HUES64 (cell line): ENCODE measurements around the gene OAS1.

ENCODE experiments used
- H3K27ac ChIP-seq: 2 replicates; pipeline ENCODE4 v1.7.0; 2013; ENCODE audit warnings: low read depth, low read length, inconsistent platforms
- H3K27me3 ChIP-seq: 2 replicates; pipeline ENCODE4 v1.6.1; 2013; ENCODE audit warnings: mild to moderate bottlenecking, low read length; ENCODE audit not compliant: insufficient read depth
- H3K36me3 ChIP-seq: 2 replicates; pipeline ENCODE4 v1.6.1; 2013; ENCODE audit warnings: mild to moderate bottlenecking, low read length; ENCODE audit not compliant: insufficient read depth
- H3K4me1 ChIP-seq: 2 replicates; pipeline ENCODE4 v1.6.1; 2013; ENCODE audit warnings: mild to moderate bottlenecking, low read length, moderate library complexity; ENCODE audit not compliant: insufficient read depth
- H3K4me3 ChIP-seq: 2 replicates; pipeline ENCODE4 v1.5.1; 2013; ENCODE audit warnings: mild to moderate bottlenecking, low read length, moderate library complexity
- H3K9ac ChIP-seq: 2 replicates; pipeline ENCODE4 v1.6.1; 2013; ENCODE audit warnings: mild to moderate bottlenecking, low read depth, low read length
- H3K9me3 ChIP-seq: 2 replicates; pipeline ENCODE4 v1.6.1; 2013; ENCODE audit warnings: low read depth, low read length; ENCODE audit not compliant: insufficient read depth
- whole genome bisulfite sequencing: fragments of 150-250, 120-280 bp; methylation state at CpG from one replicate; pipeline ENCODE4 v1.1.7; 2013; ENCODE audit warnings: missing lambda C conversion rate; 5-methylcytosine and 5-hydroxymethylcytosine counted together

OAS1 gene

GRCh38 chr12:112877006-112877405, 29.8 kb upstream of the OAS1 start:
- Histone ChIP-seq H3K4me3 (no peak overlapping the region), H3K36me3 (no peaks in the 10 kb centered on the region), H3K4me1 (no peaks in the 10 kb centered on the region), H3K27ac (no peak overlapping the region), H3K27me3 (no peaks in the 10 kb centered on the region), H3K9me3 (no peaks in the 10 kb centered on the region), H3K9ac (no peak overlapping the region)
- 88% methylated on average over 3 of the region's 4 CpGs for WGBS

DNA sequence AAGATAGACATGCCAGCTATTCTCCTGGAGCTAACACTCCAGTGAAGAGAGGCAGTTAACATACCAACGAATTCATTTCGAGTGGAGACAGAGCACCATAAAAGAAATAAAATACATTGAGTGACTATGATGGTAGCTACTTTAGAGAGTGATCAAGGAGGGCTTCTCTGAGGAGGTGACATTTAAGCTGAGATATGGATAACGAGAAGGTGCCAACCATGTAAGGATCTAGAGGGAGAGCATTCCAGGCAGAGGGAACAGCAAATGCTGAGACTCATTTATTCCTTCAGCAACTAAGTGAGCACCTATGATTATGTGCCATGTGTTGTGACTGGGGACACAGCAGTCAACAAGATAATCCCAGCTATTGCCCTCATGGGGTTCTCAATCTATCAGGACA, 28.3 kb upstream of the OAS1 start:
- WGBS, result 98% methylated on average over 3 of the region's 3 CpGs
- no peaks in the 10 kb centered on the region for H3K4me1 ChIP-seq
- no peak overlapping the region for H3K27ac ChIP-seq

DNA sequence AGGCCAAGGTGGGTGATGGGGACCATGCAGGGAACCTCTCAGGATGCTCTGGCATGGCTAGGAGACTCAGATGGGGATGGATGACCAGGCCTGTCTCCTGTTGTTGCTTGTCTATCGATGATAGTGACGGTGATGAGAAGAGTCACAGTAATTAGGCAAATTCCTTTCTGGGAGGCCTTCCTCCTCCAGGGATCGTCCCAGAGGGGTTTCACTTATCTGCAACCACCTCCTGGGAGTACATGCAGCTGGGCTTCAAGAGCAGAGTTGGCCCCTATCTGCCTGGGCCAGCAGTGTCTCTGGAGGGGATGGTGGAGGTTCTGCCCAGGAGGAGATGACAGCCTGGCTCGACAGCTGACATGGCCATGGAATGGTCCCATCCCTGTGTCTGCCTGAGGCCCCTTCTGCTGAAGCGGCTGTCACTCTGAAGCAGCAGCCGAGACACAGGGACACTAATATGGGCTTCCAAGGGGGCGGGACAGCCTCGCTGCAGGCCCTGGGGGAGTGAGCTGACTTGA, 27.5 kb upstream of the OAS1 start:
- no peaks in the 10 kb centered on the region for H3K36me3 ChIP-seq
- no peak overlapping the region for H3K27ac ChIP-seq
- no peak overlapping the region for H3K9ac ChIP-seq
- WGBS, result 80% methylated on average over 8 of the region's 8 CpGs
- no peaks in the 10 kb centered on the region for H3K4me1 ChIP-seq
- no peaks in the 10 kb centered on the region for H3K9me3 ChIP-seq
- no peaks in the 10 kb centered on the region for H3K27me3 ChIP-seq
- no peak overlapping the region for H3K4me3 ChIP-seq

More for the DNA sequence above, 28.3 kb upstream of the OAS1 start:
- H3K9me3 ChIP-seq, result no peaks in the 10 kb centered on the region
- no peak overlapping the region for H3K4me3 ChIP-seq
- H3K27me3 ChIP-seq, result no peaks in the 10 kb centered on the region
- H3K9ac ChIP-seq, result no peak overlapping the region
- H3K36me3 ChIP-seq, result no peaks in the 10 kb centered on the region

- H3K27ac ChIP-seq, result no peak overlapping the region
- no peaks in the 10 kb centered on the region for H3K4me1 ChIP-seq
- H3K27me3 ChIP-seq, result no peaks in the 10 kb centered on the region
- H3K9me3 ChIP-seq, result peaks cover 14% of the 10 kb centered on the region
- no peak overlapping the region for H3K4me3 ChIP-seq
- H3K9ac ChIP-seq, result no peak overlapping the region
- WGBS, result 79% methylated on average over 6 of the region's 6 CpGs
- H3K36me3 ChIP-seq, result no peaks in the 10 kb centered on the region
Measured at GRCh38 chr12:112881602-112882001, 25.2 kb upstream of the OAS1 start.

GRCh38 chr12:112885236-112885635, 21.5 kb upstream of the OAS1 start:
- no peaks in the 10 kb centered on the region for H3K36me3 ChIP-seq
- H3K4me1 ChIP-seq, result no peaks in the 10 kb centered on the region
- no peaks in the 10 kb centered on the region for H3K27me3 ChIP-seq
- WGBS, result 88% methylated on average over 1 of the region's 2 CpGs
- no peak overlapping the region for H3K27ac ChIP-seq
- H3K9ac ChIP-seq, result no peak overlapping the region
- peaks cover 14% of the 10 kb centered on the region for H3K9me3 ChIP-seq
- no peak overlapping the region for H3K4me3 ChIP-seq

DNA sequence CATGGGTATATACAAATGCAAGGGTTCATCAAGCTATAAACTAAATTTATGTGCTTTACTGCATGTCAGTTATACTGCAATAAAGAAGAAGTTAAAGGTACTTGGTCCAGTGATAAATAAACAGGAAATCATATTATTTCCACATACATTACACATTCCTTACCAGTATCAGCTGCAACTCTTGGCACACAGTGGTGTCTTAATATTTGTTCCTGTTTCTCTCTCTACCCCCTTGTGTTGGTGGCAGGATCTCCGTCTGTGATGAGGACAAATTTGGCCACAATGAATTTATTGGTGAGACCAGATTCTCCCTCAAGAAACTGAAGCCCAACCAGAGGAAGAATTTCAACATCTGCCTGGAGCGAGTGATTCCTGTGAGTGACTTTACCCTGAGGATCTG, 19.2 kb upstream of the OAS1 start:
- Histone ChIP-seq H3K36me3 (no peaks in the 10 kb centered on the region), H3K4me1 (0 out of 2 replicates have a peak, but pooled peaks cover under 1% of the 10 kb centered on the region), H3K27me3 (no peaks in the 10 kb centered on the region), H3K4me3 (no peak overlapping the region), H3K27ac (no peak overlapping the region), H3K9ac (no peak overlapping the region), H3K9me3 (peaks cover 14% of the 10 kb centered on the region)
- WGBS, result 88% methylated on average over 2 of the region's 2 CpGs

DNA sequence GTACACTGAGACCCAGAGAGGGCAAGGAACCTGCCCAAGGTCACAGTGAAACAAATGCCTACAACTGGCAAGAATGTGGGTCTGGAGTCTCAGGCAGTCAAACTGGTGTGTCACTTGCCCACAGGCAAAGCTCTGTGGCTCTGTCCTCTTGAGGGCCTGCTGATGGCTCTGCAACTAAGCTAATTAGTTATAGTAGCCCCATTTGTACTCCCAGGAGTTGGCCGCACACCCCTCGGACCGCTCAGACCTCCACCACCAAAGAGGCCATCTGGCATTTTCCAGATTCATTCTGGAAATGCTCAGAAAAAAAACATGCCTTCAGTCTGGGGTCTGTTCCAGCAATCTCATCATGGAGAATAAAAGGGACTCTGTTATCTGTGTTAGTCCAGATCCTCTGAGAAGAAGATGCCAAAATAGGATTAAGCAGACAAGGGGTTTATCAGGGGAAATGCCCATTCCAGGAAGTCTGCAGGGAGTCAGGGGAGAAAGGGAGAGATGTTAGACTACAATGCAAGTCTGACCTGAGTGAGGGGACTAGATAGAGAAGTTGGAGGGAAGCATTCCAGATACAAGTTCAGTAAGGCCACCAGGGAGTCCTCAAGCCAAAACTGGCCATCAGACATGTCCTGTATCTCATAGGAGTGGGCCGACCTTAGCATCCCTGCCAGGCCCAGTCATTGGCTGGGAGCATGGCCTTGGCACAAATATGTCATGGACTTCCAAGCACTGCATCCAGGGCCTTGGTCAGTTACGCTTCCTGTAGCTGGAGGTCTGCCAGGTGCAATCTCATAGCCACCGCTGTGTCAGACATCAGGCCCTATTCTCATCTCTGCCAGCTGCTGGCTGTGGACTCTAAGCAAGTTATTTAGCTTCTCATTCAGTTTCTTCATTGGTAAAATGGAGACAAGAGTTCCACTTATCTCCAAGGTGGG, 15.4 kb upstream of the OAS1 start:
- Histone ChIP-seq H3K9ac (no peak overlapping the region), H3K27me3 (no peaks in the 10 kb centered on the region), H3K4me1 (0 out of 2 replicates have a peak, but pooled peaks cover 3% of the 10 kb centered on the region), H3K36me3 (no peaks in the 10 kb centered on the region), H3K4me3 (no peak overlapping the region), H3K27ac (no peak overlapping the region), H3K9me3 (peaks cover 1% of the 10 kb centered on the region; the same call in 1 of the 2 replicates)
- WGBS, result 92% methylated on average over 6 of the region's 6 CpGs

DNA sequence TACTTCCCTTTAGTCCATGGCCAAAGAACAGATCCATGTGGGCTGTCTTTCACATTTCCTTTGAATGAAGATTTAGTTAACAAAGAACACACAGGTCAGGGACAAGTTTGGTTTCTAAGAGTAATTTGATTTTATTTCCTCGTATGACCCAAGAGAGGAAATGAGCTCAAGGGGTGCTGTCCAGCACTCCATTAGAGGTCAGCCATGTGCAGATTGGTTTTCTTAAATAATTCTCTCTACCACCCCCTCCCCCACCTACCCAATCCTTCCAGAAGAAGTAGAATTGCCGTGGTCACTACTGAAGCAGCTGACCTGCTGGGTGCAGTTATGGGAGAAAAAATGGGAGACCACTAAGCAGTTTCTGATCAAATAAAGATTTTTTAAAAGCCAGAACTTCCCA, 13.9 kb upstream of the OAS1 start:
- Histone ChIP-seq H3K9me3 (no peaks in the 10 kb centered on the region), H3K27me3 (no peaks in the 10 kb centered on the region), H3K36me3 (no peaks in the 10 kb centered on the region), H3K4me1 (0 out of 2 replicates have a peak, but pooled peaks cover 3% of the 10 kb centered on the region), H3K27ac (no peak overlapping the region), H3K9ac (no peak overlapping the region), H3K4me3 (no peak overlapping the region)
- 89% methylated on average over 2 of the region's 2 CpGs for WGBS

DNA sequence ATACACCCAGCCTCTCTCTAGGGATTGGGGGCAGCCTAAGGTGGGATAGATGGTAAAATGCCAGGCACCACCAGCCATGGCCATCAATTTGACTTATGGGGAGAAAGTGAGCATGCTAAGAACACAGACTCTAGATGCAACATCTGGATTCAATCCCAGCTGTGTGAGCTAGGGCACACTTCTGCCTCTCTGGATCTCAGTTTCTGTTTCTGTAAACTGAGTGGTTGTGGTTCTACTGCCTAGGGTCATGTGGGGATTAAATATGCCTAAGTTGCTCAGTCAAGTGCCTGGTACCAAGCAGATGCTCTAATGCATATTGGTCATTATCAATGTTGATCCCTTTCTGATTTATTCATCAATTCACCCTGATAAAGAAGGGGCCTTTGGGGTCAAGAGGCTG, 12.6 kb upstream of the OAS1 start:
- Histone ChIP-seq H3K4me3 (no peak overlapping the region), H3K27ac (no peak overlapping the region)

GRCh38 chr12:112898380-112898779, 8.4 kb upstream of the OAS1 start:
- Histone ChIP-seq H3K27me3 (no peaks in the 10 kb centered on the region), H3K9me3 (no peaks in the 10 kb centered on the region), H3K36me3 (no peaks in the 10 kb centered on the region), H3K4me1 (no peaks in the 10 kb centered on the region), H3K27ac (no peak overlapping the region), H3K9ac (no peak overlapping the region), H3K4me3 (no peak overlapping the region)
- WGBS, result 90% methylated on average over 6 of the region's 6 CpGs

More for the DNA sequence above, 12.6 kb upstream of the OAS1 start:
- H3K36me3 ChIP-seq, result no peaks in the 10 kb centered on the region
- H3K27me3 ChIP-seq, result no peaks in the 10 kb centered on the region
- no peak overlapping the region for H3K9ac ChIP-seq
- H3K4me1 ChIP-seq, result 0 out of 2 replicates have a peak, but pooled peaks cover 3% of the 10 kb centered on the region
- no peaks in the 10 kb centered on the region for H3K9me3 ChIP-seq

DNA sequence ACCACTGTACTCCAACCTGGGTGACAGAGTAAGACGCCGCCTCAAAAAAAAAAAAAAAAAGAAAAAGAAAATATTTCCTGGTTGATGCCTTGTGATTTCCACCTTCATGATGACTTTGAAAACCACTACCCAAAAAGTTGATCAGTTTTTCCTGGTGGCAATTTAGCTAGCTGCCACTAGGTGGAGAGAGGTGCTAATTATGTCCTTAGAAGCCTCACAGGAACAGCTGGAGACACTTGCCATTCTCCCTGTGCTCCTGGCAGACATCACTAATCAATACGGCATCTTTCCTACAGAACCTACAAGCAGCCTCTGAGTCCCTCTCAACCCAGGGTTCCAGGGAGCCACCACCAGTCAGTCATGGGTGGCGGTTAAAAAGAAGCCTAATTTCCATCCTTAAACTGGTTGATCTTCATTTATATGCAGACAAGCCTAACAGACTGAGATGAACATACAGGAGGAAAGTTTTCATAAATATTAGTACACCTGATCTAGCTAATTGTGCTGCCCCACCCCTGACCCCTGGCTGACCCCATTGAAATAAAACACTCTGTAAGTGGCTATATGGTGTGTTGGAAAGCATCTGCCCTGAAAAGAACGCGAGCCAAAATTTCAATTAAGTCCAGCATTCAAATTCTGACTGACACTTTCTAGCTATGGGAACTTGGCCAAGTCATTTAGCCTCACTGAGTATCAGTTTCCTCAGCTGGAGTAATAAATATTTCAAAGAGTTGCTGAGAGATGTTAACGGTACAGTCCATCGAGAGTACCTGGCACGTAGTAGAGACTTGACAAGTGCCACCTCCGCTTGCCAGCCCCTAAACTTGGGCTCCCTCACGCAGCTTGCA, 6.2 kb upstream of the OAS1 start:
- H3K27me3 ChIP-seq, result no peaks in the 10 kb centered on the region
- H3K27ac ChIP-seq, result no peak overlapping the region
- H3K9ac ChIP-seq, result no peak overlapping the region
- H3K4me3 ChIP-seq, result no peak overlapping the region
- no peaks in the 10 kb centered on the region for H3K36me3 ChIP-seq
- no peaks in the 10 kb centered on the region for H3K4me1 ChIP-seq
- 94% methylated on average over 9 of the region's 11 CpGs for WGBS
- H3K9me3 ChIP-seq, result peaks cover 13% of the 10 kb centered on the region; the same call in 1 of the 2 replicates
